BLaER1 (cell line): ENCODE data around the gene EHD1.
"Not testable (repeated sequence)": the region's sequence is repeated elsewhere in the genome, so short reads cannot be mapped to it uniquely, and the experiment has no call there.

Experiments used
- H3K27ac ChIP-seq: shearing (Covaris generic); formaldehyde crosslinking; 2 replicates; pipeline ENCODE4 v1.8.1; 2022
- H3K27me3 ChIP-seq: shearing (Covaris generic); formaldehyde crosslinking; 2 replicates; pipeline ENCODE4 v1.8.1; 2022
- H3K36me3 ChIP-seq: shearing (Covaris generic); formaldehyde crosslinking; 2 replicates; pipeline ENCODE4 v1.8.1; 2022
- H3K4me1 ChIP-seq: shearing (Covaris generic); formaldehyde crosslinking; 2 replicates; pipeline ENCODE4 v1.8.1; 2022
- H3K4me2 ChIP-seq: shearing (Covaris generic); formaldehyde crosslinking; 2 replicates; pipeline ENCODE4 v1.8.1; 2022
- H3K4me3 ChIP-seq: shearing (Covaris generic); formaldehyde crosslinking; 2 replicates; pipeline ENCODE4 v1.8.1; 2022
- H3K9ac ChIP-seq: shearing (Covaris generic); formaldehyde crosslinking; 2 replicates; pipeline ENCODE4 v1.8.1; 2022
- H3K9me3 ChIP-seq: shearing (Covaris generic); formaldehyde crosslinking; 2 replicates; pipeline ENCODE4 v1.8.1; 2022
- H4K20me1 ChIP-seq: shearing (Covaris generic); formaldehyde crosslinking; 2 replicates; pipeline ENCODE4 v1.8.1; 2022
- Cebpa-rat ChIP-seq: shearing (Covaris generic); IDR thresholded peaks from 2 replicates; pipeline ENCODE4 v1.8.1; 2022

Gene EHD1

GRCh38 chr11:64817476-64817875 lies 60.9 kb downstream of the EHD1 start:
- no peak overlapping the region for H3K4me2 ChIP-seq
- H4K20me1 ChIP-seq = no peaks in the 10 kb centered on the region
- H3K27ac ChIP-seq = no peak overlapping the region
- H3K27me3 ChIP-seq = no peaks in the 10 kb centered on the region
- no peaks in the 10 kb centered on the region for H3K9me3 ChIP-seq
- no peak overlapping the region for H3K9ac ChIP-seq
- H3K36me3 ChIP-seq = no peaks in the 10 kb centered on the region
- TF ChIP-seq Cebpa-rat = no peak
- no peak overlapping the region for H3K4me3 ChIP-seq
- H3K4me1 ChIP-seq = peaks cover 41% of the 10 kb centered on the region

DNA sequence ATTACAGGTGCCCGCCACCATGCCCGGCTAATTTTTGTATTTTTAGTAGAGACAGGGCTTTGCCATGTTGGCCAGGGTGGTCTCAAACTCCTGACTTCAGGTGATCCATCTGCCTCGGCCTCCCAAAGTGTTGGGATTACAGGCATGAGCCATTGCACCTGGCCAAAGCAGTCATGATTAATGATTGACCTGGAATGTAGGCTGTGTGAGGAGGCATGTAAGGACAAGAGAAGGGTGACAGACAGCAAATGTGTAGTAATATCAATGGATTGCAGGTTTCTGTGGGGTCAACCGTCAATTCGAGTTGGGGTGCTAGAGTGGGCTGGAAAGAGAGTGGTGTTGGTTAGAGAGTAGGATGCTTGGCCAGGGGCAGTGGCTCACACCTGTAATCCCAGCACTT lies 63.0 kb downstream of the EHD1 start:
- H3K27me3 ChIP-seq, H4K20me1 ChIP-seq, H3K9me3 ChIP-seq, H3K27ac ChIP-seq, H3K4me3 ChIP-seq, H3K36me3 ChIP-seq, H3K9ac ChIP-seq: not testable (repeated sequence)
- Histone ChIP-seq H3K4me2 (peak overlapping the region; percentile 95), H3K4me1 (peaks cover 49% of the 10 kb centered on the region)

- Histone ChIP-seq H3K4me3 (no peak overlapping the region), H3K4me1 (peaks cover 50% of the 10 kb centered on the region), H4K20me1 (peaks cover under 1% of the 10 kb centered on the region; the same call in 1 of the 2 replicates), H3K4me2 (peak overlapping the region; percentile 95), H3K36me3 (no peaks in the 10 kb centered on the region), H3K9ac (no peak overlapping the region), H3K27ac (no peak overlapping the region), H3K27me3 (no peaks in the 10 kb centered on the region), H3K9me3 (no peaks in the 10 kb centered on the region)
- TF ChIP-seq Cebpa-rat = peak; percentile 76; the same call in 1 of the 2 replicates
Observed at GRCh38 chr11:64814712-64815187, 63.7 kb downstream of the EHD1 start.

GRCh38 chr11:64813826-64814225 lies 64.6 kb downstream of the EHD1 start:
- Histone ChIP-seq H3K4me2 (peak overlapping the region; percentile 95), H3K4me1 (peaks cover 59% of the 10 kb centered on the region), H4K20me1 (peaks cover 7% of the 10 kb centered on the region; the same call in 1 of the 2 replicates), H3K36me3 (no peaks in the 10 kb centered on the region), H3K27me3 (no peaks in the 10 kb centered on the region), H3K9ac (no peak overlapping the region), H3K27ac (no peak overlapping the region), H3K4me3 (no peak overlapping the region), H3K9me3 (no peaks in the 10 kb centered on the region)
- no peak for TF ChIP-seq Cebpa-rat

DNA sequence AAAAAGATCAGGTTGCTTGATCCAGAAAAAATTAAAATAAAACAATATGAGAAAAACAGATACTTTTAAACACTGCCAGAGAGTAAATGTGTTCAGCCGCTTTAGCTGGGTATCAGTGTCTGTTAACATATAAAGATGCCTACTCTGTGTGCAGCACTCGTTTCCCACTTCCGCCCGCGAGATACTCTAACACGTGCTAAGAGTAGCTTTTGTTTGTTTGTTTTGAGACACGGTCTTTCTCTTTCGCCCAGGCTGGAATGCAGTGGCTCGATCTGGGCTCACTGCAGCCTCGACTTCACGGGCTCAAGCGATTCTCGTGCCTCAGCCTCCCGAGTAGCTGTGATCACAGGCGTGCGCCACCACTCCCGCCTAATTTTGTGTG lies 67.5 kb downstream of the EHD1 start:
- Histone ChIP-seq H3K27me3 (no peaks in the 10 kb centered on the region), H3K4me2 (peak overlapping the region; percentile 100), H3K9ac (peak overlapping the region; percentile 86; the same call in 1 of the 2 replicates), H3K27ac (peak overlapping the region; percentile 73), H3K9me3 (no peaks in the 10 kb centered on the region), H3K4me3 (peak overlapping the region; percentile 90), H4K20me1 (peaks cover 22% of the 10 kb centered on the region; the same call in 1 of the 2 replicates), H3K36me3 (peaks cover 25% of the 10 kb centered on the region), H3K4me1 (peaks cover 64% of the 10 kb centered on the region)
- no peak for TF ChIP-seq Cebpa-rat

DNA sequence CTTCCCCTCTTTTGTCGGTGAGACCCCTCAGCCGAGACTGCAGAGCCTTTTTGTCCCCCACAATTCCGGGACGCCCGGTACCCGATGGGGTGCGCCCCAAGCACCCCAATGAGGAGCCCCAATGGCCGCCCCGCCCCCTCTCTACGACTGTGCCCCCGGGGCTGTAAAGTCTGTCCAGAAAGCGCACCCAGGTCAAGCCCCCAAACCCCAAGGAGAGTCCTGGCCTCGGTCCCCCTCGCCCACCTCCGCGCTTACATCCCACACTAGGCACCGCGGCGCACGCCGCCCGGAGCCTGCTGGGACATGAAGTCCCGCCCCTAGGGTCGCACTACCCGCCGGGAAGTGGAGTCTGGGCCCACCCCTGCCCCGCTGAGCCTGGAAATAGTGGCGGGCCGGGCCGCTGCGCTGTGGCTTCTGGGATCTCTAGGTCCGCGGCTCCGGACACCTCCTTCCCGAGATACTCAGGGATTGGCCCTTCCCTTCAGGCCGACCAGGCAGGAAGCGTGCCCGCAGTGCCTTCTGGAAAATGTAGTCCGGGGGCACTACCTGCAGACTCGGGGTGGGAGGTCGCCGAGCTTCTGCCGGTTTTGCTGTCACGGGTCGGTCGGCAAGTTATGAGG lies 68.0 kb downstream of the EHD1 start, which contains the start of gene MEN1:
MEN1 (minus strand) TSS at position 281 of the 620 bp plus-strand sequence. CDS start 442 bp downstream, outside the sequence.
- TF ChIP-seq Cebpa-rat = no peak
- peaks cover 22% of the 10 kb centered on the region; the same call in 1 of the 2 replicates for H4K20me1 ChIP-seq
- H3K9ac ChIP-seq = peak within 1 kb of the TSS; percentile 86
- H3K27me3 ChIP-seq = no peaks in the 10 kb centered on the region
- peak within 1 kb of the TSS; percentile 90 for H3K4me3 ChIP-seq
- H3K9me3 ChIP-seq = no peaks in the 10 kb centered on the region
- H3K4me1 ChIP-seq = peaks cover 59% of the 10 kb centered on the region
- peak within 1 kb of the TSS; percentile 100 for H3K4me2 ChIP-seq
- peak within 1 kb of the TSS; percentile 73 for H3K27ac ChIP-seq
- H3K36me3 ChIP-seq = peaks cover 30% of the 10 kb centered on the region

GRCh38 chr11:64809781-64810241 lies 68.6 kb downstream of the EHD1 start:
- Histone ChIP-seq H3K27ac (peak overlapping the region; percentile 73), H3K4me3 (peak overlapping the region; percentile 90), H3K9ac (peak overlapping the region; percentile 86), H3K27me3 (no peaks in the 10 kb centered on the region), H3K36me3 (peaks cover 36% of the 10 kb centered on the region), H3K9me3 (no peaks in the 10 kb centered on the region), H3K4me2 (peak overlapping the region; percentile 100), H3K4me1 (peaks cover 56% of the 10 kb centered on the region), H4K20me1 (peaks cover 22% of the 10 kb centered on the region; the same call in 1 of the 2 replicates)
- TF ChIP-seq Cebpa-rat = no peak

DNA sequence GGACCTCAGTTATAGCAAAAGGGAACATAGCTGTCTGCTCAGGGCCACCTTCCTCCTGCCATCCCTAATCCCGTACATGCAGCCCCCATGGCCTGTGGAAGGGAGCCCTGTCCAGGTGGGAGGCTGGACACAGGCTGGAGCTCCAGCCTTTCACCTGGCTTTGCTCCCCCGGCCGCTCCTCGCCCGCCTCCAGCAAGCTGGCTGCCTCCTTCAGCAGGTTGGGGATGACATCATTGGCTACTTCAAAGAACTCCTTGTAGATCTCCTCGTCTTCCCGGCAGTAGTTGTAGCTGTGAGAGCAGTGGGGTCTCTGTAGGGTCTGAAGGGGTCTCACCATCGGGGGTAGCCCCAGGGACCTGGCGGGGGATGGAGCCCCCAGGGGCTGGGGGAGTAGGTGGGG lies 72.9 kb downstream of the EHD1 start:
- no peaks in the 10 kb centered on the region for H3K9me3 ChIP-seq
- no peak overlapping the region for H3K4me2 ChIP-seq
- peaks cover 65% of the 10 kb centered on the region for H3K4me1 ChIP-seq
- no peak for TF ChIP-seq Cebpa-rat
- no peaks in the 10 kb centered on the region for H3K27me3 ChIP-seq
- peaks cover 46% of the 10 kb centered on the region for H3K36me3 ChIP-seq
- no peak overlapping the region for H3K4me3 ChIP-seq
- no peak overlapping the region for H3K27ac ChIP-seq
- no peak overlapping the region for H3K9ac ChIP-seq
- H4K20me1 ChIP-seq = peaks cover 26% of the 10 kb centered on the region; the same call in 1 of the 2 replicates

GRCh38 chr11:64804346-64805210 lies 73.8 kb downstream of the EHD1 start:
- peak overlapping the region; percentile 100 for H3K4me2 ChIP-seq
- peaks cover 24% of the 10 kb centered on the region; the same call in 1 of the 2 replicates for H4K20me1 ChIP-seq
- H3K27me3 ChIP-seq = no peaks in the 10 kb centered on the region
- H3K27ac ChIP-seq = peak overlapping the region; percentile 59; the same call in 1 of the 2 replicates
- peaks cover 46% of the 10 kb centered on the region for H3K36me3 ChIP-seq
- H3K4me3 ChIP-seq = peak overlapping the region; percentile 73
- peak overlapping the region; percentile 66 for H3K9ac ChIP-seq
- no peaks in the 10 kb centered on the region for H3K9me3 ChIP-seq
- no peak for TF ChIP-seq Cebpa-rat
- H3K4me1 ChIP-seq = peaks cover 71% of the 10 kb centered on the region
